WTC11 (cell line): Measurements from ENCODE around the gene CDKN2AIP.

ENCODE experiments used
- JUN ChIP-seq: sonication (generic); formaldehyde crosslinking; IDR thresholded peaks from 2 replicates; pipeline ENCODE4 v1.8.0; 2023; ENCODE audit warnings: mild to moderate bottlenecking, missing genetic modification reagents
- NR3C1 ChIP-seq: sonication (generic); formaldehyde crosslinking; conservative IDR thresholded peaks from 2 replicates; pipeline ENCODE4 v1.8.1; 2023; ENCODE audit warnings: low read depth, mild to moderate bottlenecking, missing genetic modification reagents
- SP1 ChIP-seq: sonication (generic); formaldehyde crosslinking; conservative IDR thresholded peaks from 2 replicates; pipeline ENCODE4 v1.8.1; 2022; ENCODE audit warnings: missing genetic modification reagents
- TCF7 ChIP-seq: sonication (generic); formaldehyde crosslinking; IDR thresholded peaks from 2 replicates; pipeline ENCODE4 v1.8.0; 2022; ENCODE audit warnings: mild to moderate bottlenecking, low read depth, missing genetic modification reagents, moderate library complexity
- ZNF121 ChIP-seq: sonication (generic); formaldehyde crosslinking; IDR thresholded peaks from 2 replicates; pipeline ENCODE4 v1.8.0; 2023; ENCODE audit warnings: missing genetic modification reagents
- ZNF263 ChIP-seq: sonication (generic); formaldehyde crosslinking; IDR thresholded peaks from 2 replicates; pipeline ENCODE4 v1.8.1; 2022; ENCODE audit warnings: low read depth, mild to moderate bottlenecking, moderate library complexity, missing genetic modification reagents
- ZNF671 ChIP-seq: fragments of 250-450 bp; sonication (Bioruptor Pico); IDR thresholded peaks from 2 replicates; pipeline ENCODE4 v1.8.0; 2021; ENCODE audit warnings: mild to moderate bottlenecking
- TF ChIP-seq, protein P1 (sequence below): fragments of 200-600 bp; IDR thresholded peaks from 2 replicates; pipeline ENCODE4 v1.8.0; 2022; ENCODE audit warnings: antibody characterized with exemption
- TF ChIP-seq, protein P2 (sequence below): sonication (generic); formaldehyde crosslinking; IDR thresholded peaks from 2 replicates; pipeline ENCODE4 v1.8.1; 2022; ENCODE audit warnings: mild to moderate bottlenecking, moderate library complexity, missing genetic modification reagents
- TF ChIP-seq, protein P3 (sequence below): sonication (generic); formaldehyde crosslinking; IDR thresholded peaks from 2 replicates; pipeline ENCODE4 v1.8.1; 2022; ENCODE audit warnings: missing genetic modification reagents, borderline replicate concordance
- TF ChIP-seq, protein P4 (sequence below): sonication (generic); formaldehyde crosslinking; IDR thresholded peaks from 2 replicates; pipeline ENCODE4 v1.8.0; 2022; ENCODE audit warnings: mild to moderate bottlenecking, missing genetic modification reagents

DNA sequence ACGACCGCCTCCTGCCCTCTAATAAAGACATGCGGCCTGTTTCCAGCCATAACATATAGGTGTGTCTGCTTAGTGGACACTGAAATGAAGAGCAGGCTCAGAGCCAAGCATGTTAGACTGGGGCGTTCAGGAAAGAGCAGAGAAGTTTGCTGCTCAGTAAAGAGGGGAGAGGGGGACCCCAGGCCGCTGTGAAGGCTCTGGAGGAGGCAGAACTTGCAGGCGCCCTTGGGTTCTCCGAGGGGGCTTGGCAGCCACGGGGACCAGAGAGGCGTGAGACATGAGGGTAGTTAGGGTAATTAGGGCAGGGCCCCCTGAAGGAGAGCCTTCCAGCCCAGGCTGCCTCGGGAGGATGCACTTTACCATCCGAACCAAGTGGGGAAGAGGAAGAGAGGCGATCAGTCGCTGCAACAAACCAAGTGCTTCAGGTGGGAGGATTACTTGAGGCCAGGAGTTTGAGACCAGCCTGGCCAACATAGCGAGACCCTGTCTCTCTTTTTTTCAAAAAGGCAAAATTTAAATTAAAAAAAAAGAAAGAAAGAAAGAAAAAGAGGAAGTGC lies 46.6 kb upstream of the CDKN2AIP start:
- no peak for TF ChIP-seq ZNF263 (CRISPR knock-in tag)
- no peak for TF ChIP-seq NR3C1 (CRISPR knock-in tag)
- TF ChIP-seq, protein P1, sequence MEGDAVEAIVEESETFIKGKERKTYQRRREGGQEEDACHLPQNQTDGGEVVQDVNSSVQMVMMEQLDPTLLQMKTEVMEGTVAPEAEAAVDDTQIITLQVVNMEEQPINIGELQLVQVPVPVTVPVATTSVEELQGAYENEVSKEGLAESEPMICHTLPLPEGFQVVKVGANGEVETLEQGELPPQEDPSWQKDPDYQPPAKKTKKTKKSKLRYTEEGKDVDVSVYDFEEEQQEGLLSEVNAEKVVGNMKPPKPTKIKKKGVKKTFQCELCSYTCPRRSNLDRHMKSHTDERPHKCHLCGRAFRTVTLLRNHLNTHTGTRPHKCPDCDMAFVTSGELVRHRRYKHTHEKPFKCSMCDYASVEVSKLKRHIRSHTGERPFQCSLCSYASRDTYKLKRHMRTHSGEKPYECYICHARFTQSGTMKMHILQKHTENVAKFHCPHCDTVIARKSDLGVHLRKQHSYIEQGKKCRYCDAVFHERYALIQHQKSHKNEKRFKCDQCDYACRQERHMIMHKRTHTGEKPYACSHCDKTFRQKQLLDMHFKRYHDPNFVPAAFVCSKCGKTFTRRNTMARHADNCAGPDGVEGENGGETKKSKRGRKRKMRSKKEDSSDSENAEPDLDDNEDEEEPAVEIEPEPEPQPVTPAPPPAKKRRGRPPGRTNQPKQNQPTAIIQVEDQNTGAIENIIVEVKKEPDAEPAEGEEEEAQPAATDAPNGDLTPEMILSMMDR, result no peak
- TF ChIP-seq, protein P2, sequence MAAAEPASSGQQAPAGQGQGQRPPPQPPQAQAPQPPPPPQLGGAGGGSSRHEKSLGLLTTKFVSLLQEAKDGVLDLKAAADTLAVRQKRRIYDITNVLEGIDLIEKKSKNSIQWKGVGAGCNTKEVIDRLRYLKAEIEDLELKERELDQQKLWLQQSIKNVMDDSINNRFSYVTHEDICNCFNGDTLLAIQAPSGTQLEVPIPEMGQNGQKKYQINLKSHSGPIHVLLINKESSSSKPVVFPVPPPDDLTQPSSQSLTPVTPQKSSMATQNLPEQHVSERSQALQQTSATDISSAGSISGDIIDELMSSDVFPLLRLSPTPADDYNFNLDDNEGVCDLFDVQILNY (CRISPR knock-in tag), result no peak
- no peak for TF ChIP-seq JUN
- no peak for TF ChIP-seq SP1 (CRISPR knock-in tag)
- no peak for TF ChIP-seq ZNF671 (CRISPR knock-in tag)
- TF ChIP-seq, protein P3, sequence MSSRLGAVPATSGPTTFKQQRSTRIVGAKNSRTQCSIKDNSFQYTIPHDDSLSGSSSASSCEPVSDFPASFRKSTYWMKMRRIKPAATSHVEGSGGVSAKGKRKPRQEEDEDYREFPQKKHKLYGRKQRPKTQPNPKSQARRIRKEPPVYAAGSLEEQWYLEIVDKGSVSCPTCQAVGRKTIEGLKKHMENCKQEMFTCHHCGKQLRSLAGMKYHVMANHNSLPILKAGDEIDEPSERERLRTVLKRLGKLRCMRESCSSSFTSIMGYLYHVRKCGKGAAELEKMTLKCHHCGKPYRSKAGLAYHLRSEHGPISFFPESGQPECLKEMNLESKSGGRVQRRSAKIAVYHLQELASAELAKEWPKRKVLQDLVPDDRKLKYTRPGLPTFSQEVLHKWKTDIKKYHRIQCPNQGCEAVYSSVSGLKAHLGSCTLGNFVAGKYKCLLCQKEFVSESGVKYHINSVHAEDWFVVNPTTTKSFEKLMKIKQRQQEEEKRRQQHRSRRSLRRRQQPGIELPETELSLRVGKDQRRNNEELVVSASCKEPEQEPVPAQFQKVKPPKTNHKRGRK, result no peak
- no peak for TF ChIP-seq TCF7 (CRISPR knock-in tag)
- TF ChIP-seq ZNF121 (CRISPR knock-in tag), result no peak
- TF ChIP-seq, protein P4, sequence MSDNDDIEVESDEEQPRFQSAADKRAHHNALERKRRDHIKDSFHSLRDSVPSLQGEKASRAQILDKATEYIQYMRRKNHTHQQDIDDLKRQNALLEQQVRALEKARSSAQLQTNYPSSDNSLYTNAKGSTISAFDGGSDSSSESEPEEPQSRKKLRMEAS (CRISPR knock-in tag), result no peak
